ENCODE data around the gene VPS37B.

VPS37B gene

DNA sequence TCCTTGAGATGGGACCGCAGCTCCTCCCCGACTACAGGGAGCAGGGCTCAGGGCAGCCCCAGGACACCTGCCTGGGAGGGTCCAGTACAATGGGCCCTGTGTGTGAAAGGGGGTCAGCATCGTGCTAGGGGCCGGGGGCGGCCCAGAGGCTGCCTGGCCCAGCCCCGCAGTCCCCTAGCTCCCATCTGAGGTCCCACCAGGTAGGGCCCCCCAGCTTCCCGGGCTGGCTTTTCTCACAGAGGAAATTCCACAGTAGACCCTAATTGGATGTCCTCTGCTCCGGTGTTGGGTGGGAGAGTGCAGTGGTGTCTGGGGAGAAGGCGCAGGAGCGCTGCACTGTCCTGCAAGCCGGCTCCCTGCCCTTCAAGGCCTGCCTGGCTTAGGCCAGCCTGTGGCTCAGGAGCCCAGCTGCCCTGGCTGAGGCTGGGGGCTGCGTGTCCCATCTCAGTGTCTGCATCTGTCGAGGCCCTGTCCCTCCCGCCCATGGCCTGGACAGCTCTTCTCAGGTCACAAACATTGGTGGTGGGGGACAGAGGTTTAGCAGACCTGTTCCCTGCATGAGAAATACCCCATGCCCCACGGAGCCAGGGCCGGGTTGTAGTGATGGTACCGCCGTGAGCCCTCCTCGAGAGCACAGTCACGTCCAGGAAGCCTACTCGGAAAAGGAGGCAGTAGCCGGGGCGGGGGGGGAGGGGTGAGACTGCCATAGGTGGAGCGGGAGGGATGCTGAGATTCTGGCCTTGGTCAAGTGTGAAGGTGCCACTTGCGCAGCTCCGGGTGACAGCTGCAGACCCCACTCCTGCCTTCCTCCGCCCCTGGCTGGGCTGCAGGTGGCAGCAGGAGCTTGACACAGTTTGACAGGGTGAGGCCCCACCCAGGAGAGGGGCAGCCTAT is 49.1 kb downstream of the VPS37B start:
- Histone ChIP-seq H3K36me3 (ENCODE audit: insufficient read depth, low read length) (peaks cover 12% of the 10 kb centered on the region), H3K4me3 (ENCODE audit: low read depth, low read length, poor library complexity, severe bottlenecking) (no peak overlapping the region), H3K4me2 (ENCODE audit: low read length) (no peak overlapping the region), H2AFZ (ENCODE audit: low read length) (no peak overlapping the region), H3K9me2 (ENCODE audit: low read depth, low read length) (no peaks in the 10 kb centered on the region), H3K27me3 (ENCODE audit: insufficient read depth, low read length) (no peaks in the 10 kb centered on the region), H3K9me3 (ENCODE audit: low read length) (no peaks in the 10 kb centered on the region), H4K20me1 (ENCODE audit: insufficient read depth, low read length) (no peaks in the 10 kb centered on the region), H3F3A (ENCODE audit: insufficient read depth, low read length) (no peaks in the 10 kb centered on the region), H3K79me2 (ENCODE audit: insufficient read depth, low read length) (no peaks in the 10 kb centered on the region), H3K27ac (ENCODE audit: low read depth, low read length, poor library complexity, severe bottlenecking) (no peak overlapping the region), H3K9ac (ENCODE audit: low read length) (no peak overlapping the region), H3K4me1 (ENCODE audit: insufficient read depth, low read length, severe bottlenecking) (peaks cover 5% of the 10 kb centered on the region)
- TF ChIP-seq, protein P1, sequence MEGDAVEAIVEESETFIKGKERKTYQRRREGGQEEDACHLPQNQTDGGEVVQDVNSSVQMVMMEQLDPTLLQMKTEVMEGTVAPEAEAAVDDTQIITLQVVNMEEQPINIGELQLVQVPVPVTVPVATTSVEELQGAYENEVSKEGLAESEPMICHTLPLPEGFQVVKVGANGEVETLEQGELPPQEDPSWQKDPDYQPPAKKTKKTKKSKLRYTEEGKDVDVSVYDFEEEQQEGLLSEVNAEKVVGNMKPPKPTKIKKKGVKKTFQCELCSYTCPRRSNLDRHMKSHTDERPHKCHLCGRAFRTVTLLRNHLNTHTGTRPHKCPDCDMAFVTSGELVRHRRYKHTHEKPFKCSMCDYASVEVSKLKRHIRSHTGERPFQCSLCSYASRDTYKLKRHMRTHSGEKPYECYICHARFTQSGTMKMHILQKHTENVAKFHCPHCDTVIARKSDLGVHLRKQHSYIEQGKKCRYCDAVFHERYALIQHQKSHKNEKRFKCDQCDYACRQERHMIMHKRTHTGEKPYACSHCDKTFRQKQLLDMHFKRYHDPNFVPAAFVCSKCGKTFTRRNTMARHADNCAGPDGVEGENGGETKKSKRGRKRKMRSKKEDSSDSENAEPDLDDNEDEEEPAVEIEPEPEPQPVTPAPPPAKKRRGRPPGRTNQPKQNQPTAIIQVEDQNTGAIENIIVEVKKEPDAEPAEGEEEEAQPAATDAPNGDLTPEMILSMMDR (IDR thresholded peaks at IDR 0.05; ENCODE audit: low read length) = no peak
- no peak for TF ChIP-seq EZH2 (IDR thresholded peaks at IDR 0.05; ENCODE audit: borderline replicate concordance, low read length)

DNA sequence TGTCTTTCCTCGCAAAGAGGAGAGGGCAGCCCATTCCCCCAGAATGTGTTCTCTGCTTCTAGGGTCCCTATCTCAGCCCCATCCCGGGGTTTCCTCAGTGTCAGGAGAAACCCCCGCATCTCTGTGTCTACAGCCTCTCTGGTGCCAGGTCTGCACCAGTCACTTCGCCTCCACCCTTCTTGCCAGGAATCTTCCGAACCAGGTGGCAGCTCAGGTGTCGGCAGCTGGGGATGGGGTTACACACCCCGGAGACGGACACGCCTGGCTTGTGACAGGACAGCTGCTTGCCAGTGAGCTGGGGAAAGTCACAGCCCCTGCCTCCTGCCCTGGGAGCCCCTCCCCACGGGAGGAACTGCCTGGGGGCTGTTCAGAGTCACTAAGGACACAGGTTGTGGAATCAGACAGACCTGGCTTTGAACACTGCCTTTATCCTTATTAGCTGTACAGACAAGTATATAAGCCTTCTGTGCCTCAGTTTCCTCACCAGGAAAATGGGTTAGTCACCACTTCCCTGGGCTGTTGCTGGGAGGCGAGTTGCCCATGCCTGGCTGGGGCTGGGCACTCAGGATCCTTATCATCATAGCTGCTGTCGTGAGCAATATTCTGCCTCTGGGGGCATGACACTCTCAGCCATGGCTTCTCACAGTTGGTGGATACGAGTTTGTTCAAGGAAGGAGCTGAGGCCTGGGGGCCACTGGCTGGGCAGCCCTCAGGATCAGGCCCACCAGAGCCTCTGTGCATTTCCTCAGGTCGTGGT is 49.9 kb downstream of the VPS37B start:
- no peaks in the 10 kb centered on the region for H3K79me2 ChIP-seq (ENCODE audit: insufficient read depth, low read length)

DNA sequence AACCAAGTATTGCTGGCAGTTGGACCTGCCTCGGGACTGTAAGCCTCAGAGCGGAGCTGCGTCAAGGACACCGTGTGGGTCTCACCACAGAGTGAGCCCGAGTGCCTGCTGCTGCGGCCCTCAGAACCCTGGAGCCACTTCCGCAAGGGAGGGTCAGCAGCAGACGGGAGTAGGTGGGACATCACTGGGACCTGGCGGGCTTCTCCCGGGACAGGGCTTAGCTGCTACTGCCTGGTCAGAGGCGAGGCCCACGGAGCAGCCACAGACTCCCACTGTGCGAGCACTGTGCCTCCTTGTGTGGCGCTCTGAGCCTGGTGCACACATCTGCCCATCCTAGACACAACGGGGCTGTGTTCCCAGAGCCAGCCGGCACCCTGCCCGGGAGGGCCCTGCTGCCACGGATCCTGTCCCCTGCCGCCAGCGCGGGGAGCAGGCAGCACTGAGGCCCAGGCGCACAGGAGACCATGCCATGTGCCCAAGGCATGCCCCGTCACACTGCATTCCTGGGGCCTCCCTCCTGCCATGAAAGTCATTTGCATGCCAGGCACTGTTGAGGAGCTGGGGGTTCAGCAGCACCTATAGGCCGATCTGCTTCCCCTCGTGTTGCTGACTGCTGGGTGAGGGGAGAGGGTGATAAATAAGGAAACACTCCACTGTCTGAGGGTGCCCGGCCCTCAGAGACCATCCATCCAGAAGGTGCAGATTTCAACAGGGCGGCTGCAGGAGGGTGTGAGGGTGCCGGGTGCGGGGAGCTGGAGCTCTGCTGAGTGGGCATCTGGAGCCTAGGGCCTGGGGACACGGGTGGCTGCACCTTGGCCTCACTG is 50.7 kb downstream of the VPS37B start:
- Histone ChIP-seq H3K4me2 (ENCODE audit: low read length) (no peak overlapping the region), H3K9me3 (ENCODE audit: low read length) (no peaks in the 10 kb centered on the region), H3K36me3 (ENCODE audit: insufficient read depth, low read length) (peaks cover 8% of the 10 kb centered on the region), H3K27me3 (ENCODE audit: insufficient read depth, low read length) (no peaks in the 10 kb centered on the region), H3F3A (ENCODE audit: insufficient read depth, low read length) (no peaks in the 10 kb centered on the region), H3K27ac (ENCODE audit: low read depth, low read length, poor library complexity, severe bottlenecking) (no peak overlapping the region), H3K9ac (ENCODE audit: low read length) (no peak overlapping the region), H3K4me3 (ENCODE audit: low read depth, low read length, poor library complexity, severe bottlenecking) (no peak overlapping the region), H3K79me2 (ENCODE audit: insufficient read depth, low read length) (no peaks in the 10 kb centered on the region), H4K20me1 (ENCODE audit: insufficient read depth, low read length) (no peaks in the 10 kb centered on the region), H3K9me2 (ENCODE audit: low read depth, low read length) (no peaks in the 10 kb centered on the region), H2AFZ (ENCODE audit: low read length) (no peak overlapping the region), H3K4me1 (ENCODE audit: insufficient read depth, low read length, severe bottlenecking) (peaks cover 5% of the 10 kb centered on the region)
- no peak for TF ChIP-seq EZH2 (IDR thresholded peaks at IDR 0.05; ENCODE audit: borderline replicate concordance, low read length)
- TF ChIP-seq, protein P1 (IDR thresholded peaks at IDR 0.05; ENCODE audit: low read length) = no peak

More for the DNA sequence above, 49.9 kb downstream of the VPS37B start:
- H3K4me2 ChIP-seq (ENCODE audit: low read length) = no peak overlapping the region
- TF ChIP-seq, protein P1 (IDR thresholded peaks at IDR 0.05; ENCODE audit: low read length) = no peak
- no peak for TF ChIP-seq EZH2 (IDR thresholded peaks at IDR 0.05; ENCODE audit: borderline replicate concordance, low read length)
- H3K27me3 ChIP-seq (ENCODE audit: insufficient read depth, low read length) = no peaks in the 10 kb centered on the region
- no peak overlapping the region for H3K4me3 ChIP-seq (ENCODE audit: low read depth, low read length, poor library complexity, severe bottlenecking)
- H4K20me1 ChIP-seq (ENCODE audit: insufficient read depth, low read length) = no peaks in the 10 kb centered on the region
- no peaks in the 10 kb centered on the region for H3F3A ChIP-seq (ENCODE audit: insufficient read depth, low read length)
- H3K9me2 ChIP-seq (ENCODE audit: low read depth, low read length) = no peaks in the 10 kb centered on the region
- H3K4me1 ChIP-seq (ENCODE audit: insufficient read depth, low read length, severe bottlenecking) = peaks cover 5% of the 10 kb centered on the region
- H3K36me3 ChIP-seq (ENCODE audit: insufficient read depth, low read length) = peaks cover 11% of the 10 kb centered on the region
- no peaks in the 10 kb centered on the region for H3K9me3 ChIP-seq (ENCODE audit: low read length)
- no peak overlapping the region for H3K9ac ChIP-seq (ENCODE audit: low read length)
- H2AFZ ChIP-seq (ENCODE audit: low read length) = no peak overlapping the region
- no peak overlapping the region for H3K27ac ChIP-seq (ENCODE audit: low read depth, low read length, poor library complexity, severe bottlenecking)
